ENCODE data around the gene TMPRSS12. TPM values are rescaled to one million over a fixed set of nuclear protein-coding genes. Genes with fewer than 3 reads are reported as not detected.
A peak's percentile ranks its signal among the peaks of the same experiment; 100 is the strongest.

Gene TMPRSS12
- total and polyA plus RNA-seq, 2 of the 13 experiments (the other 11 are each of a cell fraction or from before 2014, with no cell fraction given), result not detected

GRCh38 chr12:50926932-50927331 lies 84.2 kb downstream of the TMPRSS12 start (continued):
- TF ChIP-seq, protein P1, sequence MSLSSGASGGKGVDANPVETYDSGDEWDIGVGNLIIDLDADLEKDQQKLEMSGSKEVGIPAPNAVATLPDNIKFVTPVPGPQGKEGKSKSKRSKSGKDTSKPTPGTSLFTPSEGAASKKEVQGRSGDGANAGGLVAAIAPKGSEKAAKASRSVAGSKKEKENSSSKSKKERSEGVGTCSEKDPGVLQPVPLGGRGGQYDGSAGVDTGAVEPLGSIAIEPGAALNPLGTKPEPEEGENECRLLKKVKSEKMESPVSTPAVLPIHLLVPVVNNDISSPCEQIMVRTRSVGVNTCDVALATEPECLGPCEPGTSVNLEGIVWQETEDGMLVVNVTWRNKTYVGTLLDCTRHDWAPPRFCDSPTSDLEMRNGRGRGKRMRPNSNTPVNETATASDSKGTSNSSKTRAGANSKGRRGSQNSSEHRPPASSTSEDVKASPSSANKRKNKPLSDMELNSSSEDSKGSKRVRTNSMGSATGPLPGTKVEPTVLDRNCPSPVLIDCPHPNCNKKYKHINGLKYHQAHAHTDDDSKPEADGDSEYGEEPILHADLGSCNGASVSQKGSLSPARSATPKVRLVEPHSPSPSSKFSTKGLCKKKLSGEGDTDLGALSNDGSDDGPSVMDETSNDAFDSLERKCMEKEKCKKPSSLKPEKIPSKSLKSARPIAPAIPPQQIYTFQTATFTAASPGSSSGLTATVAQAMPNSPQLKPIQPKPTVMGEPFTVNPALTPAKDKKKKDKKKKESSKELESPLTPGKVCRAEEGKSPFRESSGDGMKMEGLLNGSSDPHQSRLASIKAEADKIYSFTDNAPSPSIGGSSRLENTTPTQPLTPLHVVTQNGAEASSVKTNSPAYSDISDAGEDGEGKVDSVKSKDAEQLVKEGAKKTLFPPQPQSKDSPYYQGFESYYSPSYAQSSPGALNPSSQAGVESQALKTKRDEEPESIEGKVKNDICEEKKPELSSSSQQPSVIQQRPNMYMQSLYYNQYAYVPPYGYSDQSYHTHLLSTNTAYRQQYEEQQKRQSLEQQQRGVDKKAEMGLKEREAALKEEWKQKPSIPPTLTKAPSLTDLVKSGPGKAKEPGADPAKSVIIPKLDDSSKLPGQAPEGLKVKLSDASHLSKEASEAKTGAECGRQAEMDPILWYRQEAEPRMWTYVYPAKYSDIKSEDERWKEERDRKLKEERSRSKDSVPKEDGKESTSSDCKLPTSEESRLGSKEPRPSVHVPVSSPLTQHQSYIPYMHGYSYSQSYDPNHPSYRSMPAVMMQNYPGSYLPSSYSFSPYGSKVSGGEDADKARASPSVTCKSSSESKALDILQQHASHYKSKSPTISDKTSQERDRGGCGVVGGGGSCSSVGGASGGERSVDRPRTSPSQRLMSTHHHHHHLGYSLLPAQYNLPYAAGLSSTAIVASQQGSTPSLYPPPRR (CRISPR knock-in tag; IDR thresholded peaks at IDR 0.05; ENCODE audit: borderline replicate concordance), result peak; percentile 48; the same call in 1 of the 2 replicates
- TF ChIP-seq ZNF687 (CRISPR knock-in tag; IDR thresholded peaks at IDR 0.05), result peak; percentile 59
- TF ChIP-seq ISL2 (CRISPR knock-in tag; IDR thresholded peaks at IDR 0.05), result 0 out of 2 replicates have a peak, but pooled peaks have one; percentile 25
- TF ChIP-seq HDAC1 (CRISPR knock-in tag; IDR thresholded peaks at IDR 0.05), result peak; percentile 66
- TF ChIP-seq, protein P2, sequence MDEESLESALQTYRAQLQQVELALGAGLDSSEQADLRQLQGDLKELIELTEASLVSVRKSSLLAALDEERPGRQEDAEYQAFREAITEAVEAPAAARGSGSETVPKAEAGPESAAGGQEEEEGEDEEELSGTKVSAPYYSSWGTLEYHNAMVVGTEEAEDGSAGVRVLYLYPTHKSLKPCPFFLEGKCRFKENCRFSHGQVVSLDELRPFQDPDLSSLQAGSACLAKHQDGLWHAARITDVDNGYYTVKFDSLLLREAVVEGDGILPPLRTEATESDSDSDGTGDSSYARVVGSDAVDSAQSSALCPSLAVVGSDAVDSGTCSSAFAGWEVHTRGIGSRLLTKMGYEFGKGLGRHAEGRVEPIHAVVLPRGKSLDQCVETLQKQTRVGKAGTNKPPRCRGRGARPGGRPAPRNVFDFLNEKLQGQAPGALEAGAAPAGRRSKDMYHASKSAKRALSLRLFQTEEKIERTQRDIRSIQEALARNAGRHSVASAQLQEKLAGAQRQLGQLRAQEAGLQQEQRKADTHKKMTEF (CRISPR knock-in tag; IDR thresholded peaks at IDR 0.05), result peak; percentile 50; the same call in 1 of the 2 replicates
- 0 out of 2 replicates have a peak, but pooled peaks have one; percentile 14 for TF ChIP-seq POGZ (CRISPR knock-in tag; IDR thresholded peaks at IDR 0.05)
- TF ChIP-seq BCL6 (CRISPR knock-in tag; IDR thresholded peaks at IDR 0.05), result 0 out of 2 replicates have a peak, but pooled peaks have one; percentile 26
- peak; percentile 79 for TF ChIP-seq ARID5B (CRISPR knock-in tag; IDR thresholded peaks at IDR 0.05)
- TF ChIP-seq SAP130 (CRISPR knock-in tag; IDR thresholded peaks at IDR 0.05; ENCODE audit: low read depth), result peak; percentile 90
- TF ChIP-seq ZBTB38 (CRISPR knock-in tag; IDR thresholded peaks at IDR 0.05), result peak; percentile 56; the same call in 1 of the 2 replicates
- TF ChIP-seq ZBTB7B (CRISPR knock-in tag; IDR thresholded peaks at IDR 0.05), result 0 out of 2 replicates have a peak, but pooled peaks have one; percentile 24
- TF ChIP-seq HDAC2 (CRISPR knock-in tag; IDR thresholded peaks at IDR 0.05), result peak; percentile 66; the same call in 1 of the 2 replicates
- 0 out of 2 replicates have a peak, but pooled peaks have one; percentile 33 for TF ChIP-seq ZNF850 (CRISPR knock-in tag; conservative IDR thresholded peaks at IDR 0.05)
